PC-3 (cell line): ENCODE measurements around the gene CCDC85B. TPM values are rescaled to one million over a fixed set of nuclear protein-coding genes. Genes with fewer than 3 reads are reported as not detected.

Source experiments
- ATAC-seq: fragments of 200-7000 bp; cut with Tn5 transposase; 2 replicates; pipeline ENCODE4 v1.9.1; 2020; ENCODE audit warnings: mild to moderate bottlenecking, moderate library complexity
- BruUV-seq: library from RNA; stranded (reverse); fragments of 400-500 nt; replicated peaks from 2 replicates; lab custom pipeline; 2021; lab: Mats Ljungman, UMichigan
- CTCF ChIA-PET: fragments of 300-600 bp; sonication (Branson Sonifier 250); formaldehyde crosslinking; loops from one replicate; lab custom pipeline; 2022; ENCODE audit warnings: antibody characterized with exemption; lab: Charles Lee
- POLR2A ChIA-PET: fragments of 300-600 bp; sonication (Branson Sonifier 250); formaldehyde crosslinking; loops from one replicate; lab custom pipeline; 2022; ENCODE audit warnings: antibody characterized with exemption; ENCODE audit not compliant: unreplicated experiment; lab: Charles Lee
- DNase-seq: peaks from one replicate; pipeline ENCODE4 v3.0.0-alpha.2; 2015
- H2AFZ ChIP-seq: fragments of 300-600 bp; sonication (generic); 2 replicates; pipeline ENCODE4 v1.6.0; 2016; ENCODE audit warnings: antibody characterized with exemption, low read length
- H3F3A ChIP-seq: fragments of 300-600 bp; sonication (generic); one replicate; pipeline ENCODE4 v1.6.0; 2017; ENCODE audit warnings: antibody characterized with exemption, low read length, control low read depth, mild to moderate bottlenecking; ENCODE audit not compliant: unreplicated experiment
- H3K27ac ChIP-seq: fragments of 300-600 bp; sonication (generic); 2 replicates; pipeline ENCODE4 v1.5.1; 2016; ENCODE audit warnings: mild to moderate bottlenecking, low read length
- H3K27me3 ChIP-seq: fragments of 300-600 bp; sonication (generic); 2 replicates; pipeline ENCODE4 v1.6.1; 2016; ENCODE audit warnings: low read length, mixed read lengths
- H3K36me3 ChIP-seq: fragments of 300-600 bp; sonication (generic); 2 replicates; pipeline ENCODE4 v1.6.1; 2016; ENCODE audit warnings: low read depth, mixed run types, low read length, mixed read lengths
- H3K4me1 ChIP-seq: fragments of 300-600 bp; sonication (generic); 2 replicates; pipeline ENCODE4 v1.5.1; 2016; ENCODE audit warnings: low read length; ENCODE audit not compliant: insufficient read depth
- H3K4me2 ChIP-seq: fragments of 300-600 bp; sonication (generic); 2 replicates; pipeline ENCODE4 v1.6.0; 2016; ENCODE audit warnings: low read length
- H3K4me3 ChIP-seq: fragments of 300-600 bp; sonication (generic); 2 replicates; pipeline ENCODE4 v1.5.1; 2016; ENCODE audit warnings: mild to moderate bottlenecking, low read length, mixed read lengths
- H3K79me2 ChIP-seq: fragments of 300-600 bp; sonication (generic); 2 replicates; pipeline ENCODE4 v1.6.1; 2017; ENCODE audit warnings: low read length, mixed read lengths
- H3K9ac ChIP-seq: fragments of 300-600 bp; sonication (generic); 2 replicates; pipeline ENCODE4 v1.6.0; 2016; ENCODE audit warnings: mild to moderate bottlenecking, low read length
- H3K9me2 ChIP-seq: fragments of 300-600 bp; sonication (generic); replicated peaks from 2 replicates; pipeline ENCODE4 v1.6.1; 2016; ENCODE audit warnings: mixed run types, low read length, mixed read lengths
- H3K9me3 ChIP-seq: fragments of 300-600 bp; sonication (generic); 2 replicates; pipeline ENCODE4 v1.6.1; 2016; ENCODE audit warnings: low read length, mixed read lengths
- H4K20me1 ChIP-seq: fragments of 300-600 bp; sonication (generic); 2 replicates; pipeline ENCODE4 v1.6.1; 2016; ENCODE audit warnings: low read length, mixed read lengths
- EZH2 ChIP-seq: fragments of 300-600 bp; sonication (generic); IDR thresholded peaks from one replicate; pipeline ENCODE4 v1.6.1; 2017; ENCODE audit warnings: antibody characterized with exemption, mild to moderate bottlenecking, low read length; ENCODE audit not compliant: unreplicated experiment
- EZH2phosphoT487 ChIP-seq: fragments of 300-600 bp; sonication (generic); IDR thresholded peaks from 2 replicates; pipeline ENCODE4 v1.6.1; 2018; ENCODE audit warnings: mild to moderate bottlenecking, antibody characterized with exemption, low read length, borderline replicate concordance
- intact Hi-C: fragments of 100-400 bp; cut with micrococcal nuclease; formaldehyde crosslinking; loops from 2 replicates; pipeline ENCODE4 v1.9.0; 2023
- total RNA-seq: library from RNA; depleted of rRNA; stranded (reverse); fragments of >200 nt; gene quantifications from 2 replicates; pipeline ENCODE4 v1.2.3, GENCODE V29; 2014
- TF ChIP-seq, protein P1 (sequence below): fragments of 300-600 bp; sonication (generic); conservative IDR thresholded peaks from 2 replicates; pipeline ENCODE4 v1.5.1; 2017; ENCODE audit warnings: antibody characterized with exemption, low read depth, mild to moderate bottlenecking, low read length

CCDC85B gene
- total RNA-seq, 1 experiment from 2014 or later, result 207 TPM

DNA sequence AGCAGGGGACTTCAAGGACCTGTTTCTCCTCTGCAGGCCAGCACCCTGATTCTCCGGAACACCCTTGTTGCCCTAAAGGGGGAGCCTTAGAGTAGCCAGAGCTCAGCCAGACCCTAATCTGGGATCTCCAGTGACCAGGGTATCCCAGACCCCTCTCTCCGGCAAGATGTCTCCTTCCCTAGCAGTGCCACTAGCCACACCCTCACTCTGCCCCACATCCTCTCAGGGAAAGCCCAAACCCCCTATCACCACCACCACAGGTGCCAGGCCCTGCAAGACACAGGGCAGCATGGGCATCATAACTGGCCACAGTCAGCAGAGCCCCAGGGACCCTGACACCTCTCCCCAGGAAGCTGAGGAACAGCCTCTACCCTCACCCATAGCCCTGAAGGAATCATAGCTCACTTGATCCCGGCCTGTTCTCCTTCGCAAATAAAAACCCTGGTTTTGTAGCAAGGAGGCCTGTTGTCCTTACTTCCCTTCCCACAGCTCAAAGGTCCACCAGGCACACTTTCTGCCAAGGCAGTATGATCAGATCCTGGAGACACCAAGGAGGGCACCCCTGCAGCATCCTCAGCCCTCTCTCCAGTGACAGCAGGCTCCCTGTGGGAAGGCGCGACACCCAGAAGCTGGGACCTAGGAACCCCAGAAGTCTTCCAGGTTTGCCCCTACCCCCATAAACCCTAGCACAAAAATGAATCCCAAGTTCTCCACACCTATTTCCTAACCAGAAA, 37.1 kb upstream of the CCDC85B start:
- H3K4me3 ChIP-seq, result no peak overlapping the region
- no peak for ATAC-seq
- no peak overlapping the region for H3K4me2 ChIP-seq
- H3K36me3 ChIP-seq, result peaks cover 56% of the 10 kb centered on the region
- H3F3A ChIP-seq, result peaks cover under 1% of the 10 kb centered on the region
- no peak for DNase-seq
- H3K79me2 ChIP-seq, result peaks cover 42% of the 10 kb centered on the region
- intact Hi-C loops, result no loop called here
- no peak overlapping the region for H3K9ac ChIP-seq
- H3K4me1 ChIP-seq, result peaks cover 24% of the 10 kb centered on the region
- H3K27me3 ChIP-seq, result no peaks in the 10 kb centered on the region
- ChIA-PET POLR2A (no interaction called here), CTCF (no interaction called here)
- no peaks in the 10 kb centered on the region for H3K9me3 ChIP-seq
- no peaks in the 10 kb centered on the region for H3K9me2 ChIP-seq
- TF ChIP-seq, protein P1, sequence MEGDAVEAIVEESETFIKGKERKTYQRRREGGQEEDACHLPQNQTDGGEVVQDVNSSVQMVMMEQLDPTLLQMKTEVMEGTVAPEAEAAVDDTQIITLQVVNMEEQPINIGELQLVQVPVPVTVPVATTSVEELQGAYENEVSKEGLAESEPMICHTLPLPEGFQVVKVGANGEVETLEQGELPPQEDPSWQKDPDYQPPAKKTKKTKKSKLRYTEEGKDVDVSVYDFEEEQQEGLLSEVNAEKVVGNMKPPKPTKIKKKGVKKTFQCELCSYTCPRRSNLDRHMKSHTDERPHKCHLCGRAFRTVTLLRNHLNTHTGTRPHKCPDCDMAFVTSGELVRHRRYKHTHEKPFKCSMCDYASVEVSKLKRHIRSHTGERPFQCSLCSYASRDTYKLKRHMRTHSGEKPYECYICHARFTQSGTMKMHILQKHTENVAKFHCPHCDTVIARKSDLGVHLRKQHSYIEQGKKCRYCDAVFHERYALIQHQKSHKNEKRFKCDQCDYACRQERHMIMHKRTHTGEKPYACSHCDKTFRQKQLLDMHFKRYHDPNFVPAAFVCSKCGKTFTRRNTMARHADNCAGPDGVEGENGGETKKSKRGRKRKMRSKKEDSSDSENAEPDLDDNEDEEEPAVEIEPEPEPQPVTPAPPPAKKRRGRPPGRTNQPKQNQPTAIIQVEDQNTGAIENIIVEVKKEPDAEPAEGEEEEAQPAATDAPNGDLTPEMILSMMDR, result peak; percentile 48
- TF ChIP-seq EZH2, result no peak
- BruUV-seq, result no TSS peak
- H4K20me1 ChIP-seq, result peaks cover 49% of the 10 kb centered on the region
- no peak overlapping the region for H2AFZ ChIP-seq
- H3K27ac ChIP-seq, result no peak overlapping the region

DNA sequence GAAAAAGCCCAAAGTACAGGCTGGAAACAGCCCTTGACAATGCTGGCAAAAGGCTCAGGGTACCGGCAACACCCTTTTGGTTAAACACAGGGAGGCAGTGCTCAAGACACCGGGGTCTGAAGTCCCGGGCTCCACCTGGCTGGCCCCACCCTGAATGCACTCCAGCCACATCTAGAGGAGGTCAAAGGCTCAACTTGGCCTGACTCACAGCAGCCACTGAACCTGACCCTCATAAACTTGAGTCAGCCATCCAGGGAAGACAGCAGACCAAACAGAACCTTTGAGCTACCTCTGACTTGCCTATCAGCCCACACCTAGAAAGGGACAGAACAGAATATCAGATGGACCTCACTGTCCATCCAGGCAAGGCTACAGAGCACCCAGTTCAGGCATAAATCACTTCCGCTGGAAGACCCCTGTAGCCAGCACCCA, 36.3 kb upstream of the CCDC85B start:
- DNase-seq (no peak), ATAC-seq (no peak)
- Histone ChIP-seq H3K9ac (no peak overlapping the region), H3K4me2 (no peak overlapping the region), H4K20me1 (peaks cover 49% of the 10 kb centered on the region), H3K27ac (no peak overlapping the region), H3K4me1 (peaks cover 26% of the 10 kb centered on the region), H3K9me3 (no peaks in the 10 kb centered on the region), H2AFZ (no peak overlapping the region), H3K36me3 (peaks cover 56% of the 10 kb centered on the region), H3K9me2 (no peaks in the 10 kb centered on the region), H3K27me3 (no peaks in the 10 kb centered on the region), H3K4me3 (no peak overlapping the region), H3K79me2 (peaks cover 42% of the 10 kb centered on the region), H3F3A (peaks cover 6% of the 10 kb centered on the region)
- intact Hi-C loops, result no loop called here
- no TSS peak for BruUV-seq
- ChIA-PET CTCF (no interaction called here), POLR2A (no interaction called here)
- TF ChIP-seq, protein P1, result no peak
- TF ChIP-seq EZH2 (no peak), EZH2phosphoT487 (no peak)
